ENCODE results near the gene TBC1D2B. TPM values are rescaled to one million over a fixed set of nuclear protein-coding genes. Genes with fewer than 3 reads are reported as not detected.

Gene TBC1D2B
- total RNA-seq, 1 experiment from 2014 or later, result 18.3 TPM

GRCh38 chr15:78033864-78034263 is 43.6 kb downstream of the TBC1D2B start:
- CTCF ChIA-PET, result interaction anchor here (1.8 to 2.4 kb wide), 2 partner anchors 34 to 75 kb away, joined by 4 to 9 read pairs; no protein-coding TSS in a partner anchor
- DNase-seq (ENCODE audit: low spot score) (no peak), ATAC-seq (no peak)
- POLR2A ChIA-PET, result no interaction called here
- Mint-ChIP-seq H3K9me3 (no peaks in the 10 kb centered on the region), H3K4me1 (peaks cover 6% of the 10 kb centered on the region), H3K36me3 (no peaks in the 10 kb centered on the region; the same call in 1 of the 2 replicates), H3K4me3 (no peak overlapping the region), H3K27me3 (ENCODE audit: low read depth) (no peaks in the 10 kb centered on the region), H3K27ac (no peak overlapping the region)
- TF ChIP-seq E2F4 (CRISPR knock-in tag; IDR thresholded peaks at IDR 0.05; ENCODE audit: borderline replicate concordance, low read depth), result no peak
- no peak for TF ChIP-seq USF2 (CRISPR knock-in tag; IDR thresholded peaks at IDR 0.05)
- TF ChIP-seq ZNF317 (CRISPR knock-in tag; IDR thresholded peaks at IDR 0.05; ENCODE audit: borderline replicate concordance, low read depth), result no peak
- no peak for TF ChIP-seq GTF2I (CRISPR knock-in tag; conservative IDR thresholded peaks at IDR 0.05)
- no peak for TF ChIP-seq CBFB (CRISPR knock-in tag; IDR thresholded peaks at IDR 0.05; ENCODE audit: low read depth)

- Mint-ChIP-seq H3K27me3 (ENCODE audit: low read depth) (no peaks in the 10 kb centered on the region), H3K9me3 (no peaks in the 10 kb centered on the region), H3K4me3 (no peak overlapping the region), H3K27ac (no peak overlapping the region), H3K36me3 (peaks cover 2% of the 10 kb centered on the region; the same call in 1 of the 2 replicates), H3K4me1 (peaks cover under 1% of the 10 kb centered on the region; the same call in 1 of the 2 replicates)
- ATAC-seq (no peak), DNase-seq (ENCODE audit: low spot score) (no peak)
- POLR2A ChIA-PET, result no interaction called here
- TF ChIP-seq ATF1 (CRISPR knock-in tag; IDR thresholded peaks at IDR 0.05) (no peak), ESRRA (CRISPR knock-in tag; IDR thresholded peaks at IDR 0.05; ENCODE audit: borderline replicate concordance) (no peak), CTCF (IDR thresholded peaks at IDR 0.05) (no peak), ZNF396 (CRISPR knock-in tag; IDR thresholded peaks at IDR 0.05; ENCODE audit: borderline replicate concordance) (no peak), MAX (CRISPR knock-in tag; IDR thresholded peaks at IDR 0.05) (no peak), OVOL2 (CRISPR knock-in tag; IDR thresholded peaks at IDR 0.05; ENCODE audit: borderline replicate concordance) (no peak)
- CTCF ChIA-PET, result interaction anchor here (1.3 to 1.8 kb wide), 2 partner anchors 33 to 163 kb away, joined by 4 read pairs; no protein-coding TSS in a partner anchor
These were observed 44.8 kb downstream of the TBC1D2B start for GRCh38 chr15:78032671-78033070.

GRCh38 chr15:78024883-78025282 is 52.6 kb downstream of the TBC1D2B start:
- no peaks in the 10 kb centered on the region for H3K9me3 Mint-ChIP-seq
- ATAC-seq (peak; percentile 66), DNase-seq (ENCODE audit: low spot score) (no peak)
- peaks cover 13% of the 10 kb centered on the region for H3K36me3 Mint-ChIP-seq
- H3K27ac Mint-ChIP-seq, result peak overlapping the region; percentile 64
- no peak for TF ChIP-seq GRHL2 (CRISPR knock-in tag; IDR thresholded peaks at IDR 0.05; ENCODE audit: insufficient replicate concordance, severe bottlenecking)
- no peak for TF ChIP-seq HMGA2 (CRISPR knock-in tag; IDR thresholded peaks at IDR 0.05)
- TF ChIP-seq NR1H2 (CRISPR knock-in tag; IDR thresholded peaks at IDR 0.05), result no peak
- TF ChIP-seq ATF6 (CRISPR knock-in tag; IDR thresholded peaks at IDR 0.05), result no peak
- TF ChIP-seq USF2 (CRISPR knock-in tag; IDR thresholded peaks at IDR 0.05), result no peak
- no peak for TF ChIP-seq ZNF138 (CRISPR knock-in tag; conservative IDR thresholded peaks at IDR 0.05)
- no peaks in the 10 kb centered on the region for H3K27me3 Mint-ChIP-seq (ENCODE audit: low read depth)
- CTCF ChIA-PET, result interaction anchor here (0.5 to 1.8 kb wide), 4 partner anchors 10 to 106 kb away, joined by 4 to 6 read pairs (median 4); partner anchors contain the start of gene CIB2
- no peak overlapping the region for H3K4me3 Mint-ChIP-seq
- peaks cover 6% of the 10 kb centered on the region; the same call in 1 of the 2 replicates for H3K4me1 Mint-ChIP-seq
- POLR2A ChIA-PET, result no interaction called here

All from WTC11 (cell line).